A673 (cell line): ENCODE measurements around the gene THOC6. TPM values are rescaled to one million over a fixed set of nuclear protein-coding genes. Genes with fewer than 3 reads are reported as not detected.

Experiments used
- BruUV-seq: library from RNA; stranded (reverse); fragments of 400-500 nt; replicated peaks from 2 replicates; lab custom pipeline; 2021; lab: Mats Ljungman, UMichigan
- CTCF ChIA-PET: fragments of 300-600 bp; sonication (Branson Sonifier 250); formaldehyde crosslinking; loops from one replicate; lab custom pipeline; 2022; ENCODE audit warnings: antibody characterized with exemption; lab: Charles Lee
- POLR2A ChIA-PET: fragments of 300-600 bp; sonication (Branson Sonifier 250); formaldehyde crosslinking; loops from one replicate; lab custom pipeline; 2022; ENCODE audit warnings: antibody characterized with exemption; ENCODE audit not compliant: low non-redundant PET; lab: Charles Lee
- DNase-seq: peaks from one replicate; pipeline ENCODE4 v3.0.0-alpha.2; 2015; ENCODE audit warnings: low spot score
- H3K27ac ChIP-seq: fragments of 200-600 bp; sonication (generic); 2 replicates; pipeline ENCODE4 v1.5.1; 2016; ENCODE audit warnings: mixed run types, low read depth, mild to moderate bottlenecking, mixed read lengths, antibody characterized with exemption, low read length; ENCODE audit not compliant: poor library complexity, severe bottlenecking
- H3K27me3 ChIP-seq: fragments of 200-600 bp; sonication (generic); replicated peaks from 2 replicates; pipeline ENCODE4 v1.6.1; 2017; ENCODE audit warnings: mixed run types, low read depth, mild to moderate bottlenecking, mixed read lengths, antibody characterized with exemption, low read length; ENCODE audit not compliant: insufficient read depth, poor library complexity
- H3K36me3 ChIP-seq: fragments of 200-600 bp; sonication (generic); 2 replicates; pipeline ENCODE4 v1.6.1; 2016; ENCODE audit warnings: mixed run types, mild to moderate bottlenecking, mixed read lengths, antibody characterized with exemption, low read length; ENCODE audit not compliant: insufficient read depth, poor library complexity, severe bottlenecking
- H3K4me1 ChIP-seq: fragments of 200-600 bp; sonication (generic); 2 replicates; pipeline ENCODE4 v1.6.1; 2017; ENCODE audit warnings: mixed run types, mild to moderate bottlenecking, mixed read lengths, antibody characterized with exemption, low read length; ENCODE audit not compliant: insufficient read depth, poor library complexity, severe bottlenecking
- H3K4me3 ChIP-seq: fragments of 200-600 bp; sonication (generic); 2 replicates; pipeline ENCODE4 v1.5.1; 2016; ENCODE audit warnings: low read depth, mixed run types, mild to moderate bottlenecking, mixed read lengths, low read length; ENCODE audit not compliant: poor library complexity, severe bottlenecking
- H3K9me3 ChIP-seq: fragments of 200-600 bp; sonication (generic); 2 replicates; pipeline ENCODE4 v1.6.1; 2016; ENCODE audit warnings: mixed run types, low read depth, mild to moderate bottlenecking, mixed read lengths, antibody characterized with exemption, low read length; ENCODE audit not compliant: poor library complexity, severe bottlenecking
- EZH2 ChIP-seq: fragments of 200-600 bp; sonication (generic); IDR thresholded peaks from 2 replicates; pipeline ENCODE4 v1.6.1; 2017; ENCODE audit warnings: borderline replicate concordance, low read depth, mild to moderate bottlenecking, mixed read lengths, antibody characterized with exemption, low read length; ENCODE audit not compliant: poor library complexity, severe bottlenecking
- intact Hi-C: fragments of 100-400 bp; cut with micrococcal nuclease; formaldehyde crosslinking; loops from one replicate; pipeline ENCODE4 v1.10.0; 2022; ENCODE audit not compliant: unreplicated experiment
- total RNA-seq: library from RNA; stranded (reverse); gene quantifications from 2 replicates; pipeline ENCODE4 v1.2.3, GENCODE V29; 2021
- TF ChIP-seq, protein P1 (sequence below): fragments of 300-800, 200-600 bp; sonication (generic); conservative IDR thresholded peaks from 2 replicates; pipeline ENCODE4 v1.5.1; 2017; ENCODE audit warnings: low read depth, mild to moderate bottlenecking, antibody characterized with exemption, low read length, moderate library complexity, mixed read lengths

The THOC6 gene
- total RNA-seq, 1 experiment from 2014 or later = 59.3 TPM

DNA sequence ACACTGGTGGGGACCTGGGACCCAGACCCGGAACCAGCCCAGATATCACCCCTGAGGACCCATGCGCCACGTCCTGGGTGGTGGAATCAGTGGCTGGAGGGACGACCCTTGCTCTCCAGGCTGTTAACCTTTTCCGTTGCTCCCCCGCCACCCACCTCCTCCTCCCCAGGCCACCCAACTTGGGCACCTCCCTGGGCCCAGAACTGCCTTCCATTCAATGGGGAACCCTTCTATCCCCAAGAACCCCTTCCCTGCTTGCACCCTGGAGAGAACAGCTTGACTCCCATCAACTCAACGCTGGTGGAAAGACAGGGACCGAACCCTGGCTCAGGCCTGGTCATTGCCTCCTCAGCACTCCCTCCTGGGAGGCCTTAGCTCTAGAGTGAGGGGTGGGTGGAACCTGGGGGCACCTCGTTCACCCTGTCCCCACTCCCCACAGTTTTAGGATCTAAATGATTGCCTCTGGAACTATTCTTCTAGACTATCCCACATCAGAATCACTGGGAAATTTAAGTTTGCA, 35.9 kb downstream of the THOC6 start:
- TF ChIP-seq, protein P1, sequence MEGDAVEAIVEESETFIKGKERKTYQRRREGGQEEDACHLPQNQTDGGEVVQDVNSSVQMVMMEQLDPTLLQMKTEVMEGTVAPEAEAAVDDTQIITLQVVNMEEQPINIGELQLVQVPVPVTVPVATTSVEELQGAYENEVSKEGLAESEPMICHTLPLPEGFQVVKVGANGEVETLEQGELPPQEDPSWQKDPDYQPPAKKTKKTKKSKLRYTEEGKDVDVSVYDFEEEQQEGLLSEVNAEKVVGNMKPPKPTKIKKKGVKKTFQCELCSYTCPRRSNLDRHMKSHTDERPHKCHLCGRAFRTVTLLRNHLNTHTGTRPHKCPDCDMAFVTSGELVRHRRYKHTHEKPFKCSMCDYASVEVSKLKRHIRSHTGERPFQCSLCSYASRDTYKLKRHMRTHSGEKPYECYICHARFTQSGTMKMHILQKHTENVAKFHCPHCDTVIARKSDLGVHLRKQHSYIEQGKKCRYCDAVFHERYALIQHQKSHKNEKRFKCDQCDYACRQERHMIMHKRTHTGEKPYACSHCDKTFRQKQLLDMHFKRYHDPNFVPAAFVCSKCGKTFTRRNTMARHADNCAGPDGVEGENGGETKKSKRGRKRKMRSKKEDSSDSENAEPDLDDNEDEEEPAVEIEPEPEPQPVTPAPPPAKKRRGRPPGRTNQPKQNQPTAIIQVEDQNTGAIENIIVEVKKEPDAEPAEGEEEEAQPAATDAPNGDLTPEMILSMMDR = no peak
- TF ChIP-seq EZH2 = no peak
- DNase-seq = no peak
- H3K9me3 ChIP-seq = no peaks in the 10 kb centered on the region
- H3K27me3 ChIP-seq = no peaks in the 10 kb centered on the region
- ChIA-PET CTCF (interaction anchor here (1.0 kb wide), 1 partner anchor 33 kb away, joined by 3 read pairs; no protein-coding TSS in a partner anchor), POLR2A (no interaction called here)
- intact Hi-C loops = loop anchor here (5.0 to 10.0 kb wide), 2 partner anchors 68 to 95 kb away; no protein-coding TSS in a partner anchor
- H3K36me3 ChIP-seq = no peaks in the 10 kb centered on the region
- H3K27ac ChIP-seq = peak overlapping the region; percentile 88
- H3K4me1 ChIP-seq = peaks cover 5% of the 10 kb centered on the region
- peak overlapping the region; percentile 93 for H3K4me3 ChIP-seq
- no TSS peak for BruUV-seq

DNA sequence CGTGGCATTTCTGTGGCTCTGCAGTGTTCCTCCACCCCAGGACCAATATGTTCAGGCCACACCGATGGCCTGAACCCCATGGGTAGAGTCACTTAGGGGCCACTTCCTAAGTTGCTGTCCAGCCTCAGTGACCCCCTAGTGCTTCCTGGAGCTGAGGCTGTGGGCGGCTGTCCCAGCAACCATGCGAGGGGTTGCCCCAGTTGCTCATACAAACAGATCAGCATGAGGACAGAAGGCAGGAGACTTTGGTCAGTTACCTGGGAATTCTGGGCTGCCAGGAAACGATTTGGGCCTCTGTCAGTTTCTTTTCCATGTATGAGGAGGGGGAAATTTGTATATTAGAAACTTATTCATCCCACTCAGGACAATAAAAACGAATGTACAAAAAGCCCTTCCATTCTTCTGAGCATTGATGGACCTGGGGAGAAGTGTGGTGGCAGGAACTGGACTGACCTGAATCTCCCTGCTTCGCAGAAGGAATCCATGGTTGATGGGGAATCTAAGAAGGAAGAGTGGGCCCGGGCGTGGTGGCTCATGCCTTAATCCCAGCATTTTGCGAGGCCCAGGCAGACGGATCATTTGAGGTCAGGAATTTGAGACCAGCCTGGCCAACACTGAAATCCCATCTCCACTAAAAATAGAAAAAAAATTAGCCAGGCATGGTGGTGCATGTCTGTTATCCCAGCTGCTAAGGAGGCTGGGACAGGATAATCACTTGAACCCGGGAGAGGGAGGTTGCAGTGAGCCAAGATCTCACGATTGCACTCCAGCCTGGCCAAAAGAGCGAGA, 36.7 kb downstream of the THOC6 start:
- no peak overlapping the region for H3K4me3 ChIP-seq
- H3K36me3 ChIP-seq = no peaks in the 10 kb centered on the region
- intact Hi-C loops = loop anchor here (5.0 kb wide), 1 partner anchor 67 kb away; no protein-coding TSS in a partner anchor
- no peak for TF ChIP-seq EZH2
- TF ChIP-seq, protein P1 = no peak
- no peak for DNase-seq
- BruUV-seq = no TSS peak
- H3K4me1 ChIP-seq = peaks cover 5% of the 10 kb centered on the region
- H3K27ac ChIP-seq = no peak overlapping the region
- H3K9me3 ChIP-seq = no peaks in the 10 kb centered on the region
- POLR2A ChIA-PET = no interaction called here
- CTCF ChIA-PET = interaction anchor here (1.0 kb wide), 1 partner anchor 34 kb away, joined by 3 read pairs; no protein-coding TSS in a partner anchor
- H3K27me3 ChIP-seq = no peaks in the 10 kb centered on the region

DNA sequence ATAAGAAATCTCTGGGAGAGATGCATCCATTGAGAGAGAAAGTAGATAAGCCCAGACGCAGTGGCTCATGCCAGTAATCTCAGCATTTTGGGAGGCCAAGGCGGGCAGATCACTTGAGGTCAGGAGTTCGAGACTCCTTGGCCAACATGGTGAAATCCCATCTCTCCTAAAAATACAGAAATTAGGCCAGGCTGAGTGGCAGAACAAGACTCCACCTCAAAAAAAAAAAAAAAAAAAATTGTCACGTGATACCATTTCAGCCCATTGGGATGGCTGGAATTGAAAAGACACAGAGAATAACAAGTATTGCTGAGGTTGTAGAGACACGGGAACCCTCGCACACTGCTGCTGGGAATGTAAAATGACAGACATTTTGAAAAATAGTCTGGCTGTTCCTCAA, 38.7 kb downstream of the THOC6 start:
- no peak overlapping the region for H3K27ac ChIP-seq
- CTCF ChIA-PET = no interaction called here
- no TSS peak for BruUV-seq
- POLR2A ChIA-PET = no interaction called here
- peaks cover 5% of the 10 kb centered on the region for H3K4me1 ChIP-seq
- no peaks in the 10 kb centered on the region for H3K36me3 ChIP-seq
- H3K9me3 ChIP-seq = no peaks in the 10 kb centered on the region
- no peaks in the 10 kb centered on the region for H3K27me3 ChIP-seq
- TF ChIP-seq, protein P1 = no peak
- TF ChIP-seq EZH2 = no peak
- intact Hi-C loops = loop anchor here (5.0 kb wide), 1 partner anchor 65 kb away; no protein-coding TSS in a partner anchor
- DNase-seq = no peak
- H3K4me3 ChIP-seq = no peak overlapping the region
